Right atrium auricular region (tissue), 2 donors: Measurements from ENCODE around the gene POC1A. TPM values are rescaled to one million over a fixed set of nuclear protein-coding genes. Genes with fewer than 3 reads are reported as not detected.

ENCODE experiments used
- DNase-seq: peaks from one replicate; pipeline ENCODE4 v3.0.0-alpha.2; 2019; ENCODE audit warnings: low spot score
- H3K27ac ChIP-seq, 2 donors: fragments of 200-600 bp; sonication (generic); 1 replicate in 1 of 2; 2 replicates in 1 of 2; pipeline ENCODE4 v1.5.1; 2016 to 2019
- H3K27me3 ChIP-seq, 2 donors: fragments of 200-600 bp; sonication (generic); one replicate each; pipeline versions ENCODE4 v1.5.1 to v1.6.0; 2017 to 2019
- H3K36me3 ChIP-seq: fragments of 200-600 bp; sonication (generic); one replicate; pipeline ENCODE4 v1.5.1; 2016
- H3K4me1 ChIP-seq, 2 donors: fragments of 200-600 bp; sonication (generic); one replicate each; pipeline versions ENCODE4 v1.5.1 to v1.6.0; 2017 to 2019
- H3K4me3 ChIP-seq, 2 donors: fragments of 200-600 bp; sonication (generic); 1 replicate in 1 of 2; 2 replicates in 1 of 2; pipeline ENCODE4 v1.5.1; 2017 to 2019; ENCODE audit warnings: mild to moderate bottlenecking in 1 of 2, moderate library complexity in 1 of 2
- H3K9me3 ChIP-seq, 2 donors: fragments of 200-600 bp; sonication (generic); one replicate each; pipeline ENCODE4 v1.5.1; 2019
- CTCF ChIP-seq, 2 donors: fragments of 200-600 bp; sonication (generic); IDR thresholded peaks; one replicate each; pipeline ENCODE4 v1.5.1; 2019; ENCODE audit warnings: antibody characterized with exemption in 2 of 2
- total RNA-seq, 2 donors: library from RNA; depleted of rRNA; stranded (reverse); fragments of >200 nt; gene quantifications; one replicate each; pipeline ENCODE4 v1.1.0, GENCODE V29; 2016

The POC1A gene
- total RNA-seq, 2 donors from 2014 or later = 0.47 to 0.78 TPM

GRCh38 chr3:52063026-52063723 lies 91.0 kb downstream of the POC1A start:
- Histone ChIP-seq H3K4me3 (no peak overlapping the region), H3K9me3 (no peaks in the 10 kb centered on the region)

GRCh38 chr3:52062505-52062904 lies 91.7 kb downstream of the POC1A start:
- H3K9me3 ChIP-seq = no peaks in the 10 kb centered on the region
- no peak overlapping the region for H3K27ac ChIP-seq
- no peak for TF ChIP-seq CTCF (IDR thresholded peaks at IDR 0.05)
- H3K4me3 ChIP-seq = no peak overlapping the region
- peak; percentile 83 for DNase-seq
- H3K4me1 ChIP-seq = peaks cover 0 to 11% of the 10 kb centered on the region in 2 donors
- H3K36me3 ChIP-seq = no peaks in the 10 kb centered on the region
- H3K27me3 ChIP-seq = no peaks in the 10 kb centered on the region

More at GRCh38 chr3:52063026-52063723, 91.0 kb downstream of the POC1A start:
- TF ChIP-seq CTCF (IDR thresholded peaks at IDR 0.05) = no peak
- H3K27me3 ChIP-seq = no peaks in the 10 kb centered on the region
- H3K27ac ChIP-seq = no peak overlapping the region
- H3K4me1 ChIP-seq = peaks cover 0 to 6% of the 10 kb centered on the region in 2 donors
- no peak for DNase-seq
- H3K36me3 ChIP-seq = no peaks in the 10 kb centered on the region

GRCh38 chr3:52061121-52061910 lies 92.9 kb downstream of the POC1A start:
- TF ChIP-seq CTCF (IDR thresholded peaks at IDR 0.05) = no peak
- no peaks in the 10 kb centered on the region for H3K36me3 ChIP-seq

GRCh38 chr3:52059781-52060180 lies 94.4 kb downstream of the POC1A start:
- no peaks in the 10 kb centered on the region for H3K9me3 ChIP-seq
- no peaks in the 10 kb centered on the region for H3K36me3 ChIP-seq
- no peak for TF ChIP-seq CTCF (IDR thresholded peaks at IDR 0.05)
- peaks cover 0 to 13% of the 10 kb centered on the region in 2 donors for H3K4me1 ChIP-seq
- H3K4me3 ChIP-seq = no peak overlapping the region
- H3K27ac ChIP-seq = no peak overlapping the region
- H3K27me3 ChIP-seq = no peaks in the 10 kb centered on the region
- no peak for DNase-seq

More at GRCh38 chr3:52061121-52061910, 92.9 kb downstream of the POC1A start:
- Histone ChIP-seq H3K4me3 (no peak overlapping the region), H3K9me3 (no peaks in the 10 kb centered on the region), H3K27ac (no peak overlapping the region), H3K4me1 (peaks cover 0 to 18% of the 10 kb centered on the region in 2 donors), H3K27me3 (no peaks in the 10 kb centered on the region)
- DNase-seq = no peak

- DNase-seq = no peak
- Histone ChIP-seq H3K4me1 (peaks cover 0 to 32% of the 10 kb centered on the region in 2 donors), H3K27me3 (no peaks in the 10 kb centered on the region), H3K4me3 (peak overlapping the region; percentile 36 to 65), H3K36me3 (peaks cover 8% of the 10 kb centered on the region), H3K27ac (peak overlapping the region; percentile 70 to 95), H3K9me3 (no peaks in the 10 kb centered on the region)
- TF ChIP-seq CTCF (IDR thresholded peaks at IDR 0.05) = no peak
Observed at GRCh38 chr3:52057812-52058495, 96.3 kb downstream of the POC1A start.
